KOPT-K1 (cell line): ENCODE data around the gene DIRAS1.

Experiments used
- H3K27ac ChIP-seq: fragments of 200-600 bp; sonication (generic); 2 replicates; pipeline ENCODE4 v1.5.1; 2016; ENCODE audit warnings: antibody characterized with exemption, mild to moderate bottlenecking, low read depth, low read length; ENCODE audit not compliant: poor library complexity, severe bottlenecking
- H3K36me3 ChIP-seq: fragments of 200-600 bp; sonication (generic); 2 replicates; pipeline ENCODE4 v1.5.1; 2017; ENCODE audit warnings: antibody characterized with exemption, mild to moderate bottlenecking, low read length, moderate library complexity; ENCODE audit not compliant: insufficient read depth
- H3K9me3 ChIP-seq: fragments of 200-600 bp; sonication (generic); 2 replicates; pipeline ENCODE4 v1.5.1; 2017; ENCODE audit warnings: antibody characterized with exemption, low read length, mild to moderate bottlenecking; ENCODE audit not compliant: insufficient read depth, poor library complexity, severe bottlenecking

The DIRAS1 gene

DNA sequence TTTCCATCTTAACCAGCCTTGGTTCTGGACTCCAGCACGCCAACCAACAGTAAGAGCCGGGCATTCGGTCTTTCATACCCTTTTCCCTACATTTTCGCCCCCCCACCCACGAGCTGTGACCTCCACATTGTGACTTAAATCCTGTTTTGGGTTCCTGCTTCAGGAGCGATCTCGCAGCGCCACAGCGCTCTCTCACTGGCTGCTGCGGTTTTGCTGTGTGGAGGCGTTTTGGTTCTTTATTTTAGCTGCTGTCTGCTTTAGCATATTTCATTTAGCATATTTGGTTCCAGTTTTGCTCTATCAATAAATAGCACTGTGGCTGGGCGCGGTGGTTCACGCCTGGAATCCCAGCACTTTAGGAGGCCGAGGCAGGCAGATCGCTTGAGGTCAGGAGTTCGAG lies 38.2 kb upstream of the DIRAS1 start:
- no peak overlapping the region for H3K27ac ChIP-seq
- peaks cover 95% of the 10 kb centered on the region for H3K36me3 ChIP-seq
- H3K9me3 ChIP-seq = no peaks in the 10 kb centered on the region

DNA sequence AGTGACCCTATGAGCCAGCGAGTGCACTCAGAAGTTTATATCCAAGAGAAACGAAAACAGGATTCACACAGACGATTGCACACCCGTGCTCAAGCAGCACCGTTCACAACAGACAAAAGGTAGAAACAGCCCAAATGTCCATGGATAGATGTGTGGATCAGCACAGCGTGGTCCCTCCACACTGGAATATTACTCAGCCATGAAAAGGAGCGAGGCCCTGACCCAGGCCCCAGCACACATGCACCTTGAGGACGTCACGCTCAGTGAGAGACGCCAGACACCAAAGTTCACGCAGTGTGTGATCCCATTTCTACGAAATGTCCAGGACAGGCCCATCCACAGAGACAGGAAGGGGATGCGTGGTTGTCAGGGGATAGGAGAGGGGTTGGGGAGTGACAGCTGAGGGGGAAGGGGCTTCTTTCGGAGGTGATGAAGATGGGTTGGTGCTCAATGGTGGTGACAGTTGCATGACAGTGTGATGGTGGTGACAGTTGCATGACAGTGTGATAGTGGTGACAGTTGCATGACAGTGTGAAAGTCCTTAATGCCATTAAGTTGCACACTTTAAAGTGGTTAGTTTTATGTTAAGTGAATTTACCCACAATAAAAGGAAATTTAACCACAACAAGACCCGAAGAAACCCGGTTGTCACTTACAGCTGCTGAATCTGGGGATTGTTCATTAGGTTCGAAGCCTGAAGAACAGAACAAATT lies 37.6 kb upstream of the DIRAS1 start:
- peaks cover 95% of the 10 kb centered on the region for H3K36me3 ChIP-seq

GRCh38 chr19:2756921-2757881 lies 36.0 kb upstream of the DIRAS1 start:
- no peak overlapping the region for H3K27ac ChIP-seq
- H3K9me3 ChIP-seq = no peaks in the 10 kb centered on the region
- H3K36me3 ChIP-seq = peaks cover 92% of the 10 kb centered on the region

More for the DNA sequence above, 37.6 kb upstream of the DIRAS1 start:
- Histone ChIP-seq H3K9me3 (no peaks in the 10 kb centered on the region), H3K27ac (no peak overlapping the region)

GRCh38 chr19:2756477-2756876 lies 35.3 kb upstream of the DIRAS1 start:
- Histone ChIP-seq H3K9me3 (no peaks in the 10 kb centered on the region), H3K27ac (no peak overlapping the region), H3K36me3 (peaks cover 87% of the 10 kb centered on the region)

GRCh38 chr19:2755811-2756210 lies 34.6 kb upstream of the DIRAS1 start:
- H3K9me3 ChIP-seq = no peaks in the 10 kb centered on the region
- peaks cover 80% of the 10 kb centered on the region for H3K36me3 ChIP-seq
- no peak overlapping the region for H3K27ac ChIP-seq

- Histone ChIP-seq H3K36me3 (peaks cover 76% of the 10 kb centered on the region), H3K9me3 (no peaks in the 10 kb centered on the region), H3K27ac (no peak overlapping the region)
Observed at GRCh38 chr19:2755448-2755705, 34.2 kb upstream of the DIRAS1 start.

- Histone ChIP-seq H3K27ac (no peak overlapping the region), H3K36me3 (peaks cover 71% of the 10 kb centered on the region), H3K9me3 (no peaks in the 10 kb centered on the region)
Observed at GRCh38 chr19:2754659-2755447, 33.7 kb upstream of the DIRAS1 start.

DNA sequence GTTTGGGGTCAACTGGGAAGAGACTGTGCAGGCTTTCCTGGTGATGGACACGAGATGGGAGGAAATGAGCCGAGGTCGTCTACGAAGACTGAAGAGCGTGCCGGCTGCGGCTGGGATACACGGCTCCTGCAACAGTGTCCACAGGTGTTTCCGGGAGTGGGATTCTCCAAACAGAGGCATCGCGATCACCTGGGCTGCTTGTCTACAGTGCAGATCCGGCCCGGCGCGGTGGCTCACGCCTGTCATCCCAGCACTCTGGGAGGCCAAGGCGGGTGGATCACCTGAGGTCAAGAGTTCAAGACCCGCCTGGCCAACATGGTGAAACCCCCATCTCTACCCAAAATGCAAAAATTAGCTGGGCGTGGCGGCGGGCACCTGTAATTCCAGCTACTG lies 30.3 kb upstream of the DIRAS1 start:
- Histone ChIP-seq H3K27ac (no peak overlapping the region), H3K9me3 (no peaks in the 10 kb centered on the region), H3K36me3 (peaks cover 38% of the 10 kb centered on the region)

- Histone ChIP-seq H3K9me3 (no peaks in the 10 kb centered on the region), H3K27ac (no peak overlapping the region), H3K36me3 (peaks cover 34% of the 10 kb centered on the region)
Observed at GRCh38 chr19:2750808-2751437, 29.8 kb upstream of the DIRAS1 start.

GRCh38 chr19:2747349-2747748 lies 26.2 kb upstream of the DIRAS1 start:
- no peaks in the 10 kb centered on the region for H3K9me3 ChIP-seq
- no peak overlapping the region for H3K27ac ChIP-seq

DNA sequence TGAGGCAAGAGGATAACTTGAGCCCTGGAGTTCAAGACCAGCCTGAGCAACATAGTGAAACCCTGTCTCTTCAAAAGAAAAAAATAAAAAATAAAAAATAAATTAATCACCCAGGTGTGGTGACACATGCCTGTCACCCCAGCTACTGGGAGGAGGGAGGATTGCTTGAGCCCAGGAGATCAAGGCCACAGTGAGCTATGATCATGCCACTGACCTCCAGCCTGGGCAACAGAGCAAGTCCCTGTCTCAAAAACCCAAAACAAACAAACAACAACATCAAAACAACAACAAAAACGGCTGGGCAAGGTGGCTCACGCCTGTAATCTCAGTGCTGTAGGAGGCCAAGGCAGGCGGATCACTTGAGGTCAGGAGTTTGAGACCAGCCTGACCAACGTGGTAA lies 22.9 kb upstream of the DIRAS1 start:
- H3K9me3 ChIP-seq = no peaks in the 10 kb centered on the region

More at GRCh38 chr19:2747349-2747748, 26.2 kb upstream of the DIRAS1 start:
- no peaks in the 10 kb centered on the region for H3K36me3 ChIP-seq

GRCh38 chr19:2743099-2743498 lies 21.9 kb upstream of the DIRAS1 start:
- Histone ChIP-seq H3K9me3 (no peaks in the 10 kb centered on the region), H3K36me3 (no peaks in the 10 kb centered on the region), H3K27ac (no peak overlapping the region)

More for the DNA sequence above, 22.9 kb upstream of the DIRAS1 start:
- H3K36me3 ChIP-seq = no peaks in the 10 kb centered on the region
- no peak overlapping the region for H3K27ac ChIP-seq

GRCh38 chr19:2740314-2740656 lies 19.1 kb upstream of the DIRAS1 start:
- Histone ChIP-seq H3K9me3 (no peaks in the 10 kb centered on the region), H3K36me3 (peaks cover 21% of the 10 kb centered on the region), H3K27ac (no peak overlapping the region)

- peaks cover 27% of the 10 kb centered on the region for H3K36me3 ChIP-seq
- H3K27ac ChIP-seq = peak within 1 kb of the TSS; percentile 64
- no peaks in the 10 kb centered on the region for H3K9me3 ChIP-seq
Observed at GRCh38 chr19:2739602-2740313, 18.6 kb upstream of the DIRAS1 start, which contains the start of gene SLC39A3. TSS of gene SLC39A3 (minus strand) at chr19:2740017. CDS start at chr19:2737257, 2,760 bp downstream.
